ENCODE results near the gene EPC2.
"Not testable (repeated sequence)": the region's sequence is repeated elsewhere in the genome, so short reads cannot be mapped to it uniquely, and the experiment has no call there.

GRCh38 chr2:148681862-148682261 lies 37.3 kb downstream of the EPC2 start:
- TF ChIP-seq CTCF (conservative IDR thresholded peaks at IDR 0.05; ENCODE audit: low read length); EZH2phosphoT487 (IDR thresholded peaks at IDR 0.05; ENCODE audit: borderline replicate concordance): not testable (repeated sequence)
